Astrocyte (in vitro differentiated cells and primary cell): ENCODE measurements around the gene PRLHR. TPM values are rescaled to one million over a fixed set of nuclear protein-coding genes. Genes with fewer than 3 reads are reported as not detected.

Experiments used
- DNase-seq: peaks from one replicate; pipeline ENCODE4 v3.0.0-alpha.2; 2010; ENCODE audit warnings: low read depth
- FAIRE-seq: peaks from 2 replicates; lab custom pipeline; 2011; peaks lifted over from hg19 to GRCh38; lab: Jason Lieb, UNC
- H2AFZ ChIP-seq: 2 replicates; pipeline ENCODE4 v1.6.0; 2012; ENCODE audit warnings: low read depth, low read length, inconsistent platforms
- H3K27ac ChIP-seq: 2 replicates; pipeline ENCODE4 v1.5.1; 2011; ENCODE audit warnings: low read depth, low read length, inconsistent platforms
- H3K27me3 ChIP-seq: 2 replicates; pipeline ENCODE4 v1.6.0; 2011; ENCODE audit warnings: low read length, inconsistent platforms; ENCODE audit not compliant: insufficient read depth
- H3K36me3 ChIP-seq: 2 replicates; pipeline ENCODE4 v1.5.1; 2011; ENCODE audit warnings: low read length, inconsistent platforms; ENCODE audit not compliant: insufficient read depth
- H3K4me1 ChIP-seq: 2 replicates; pipeline ENCODE4 v1.5.1; 2011; ENCODE audit warnings: low read length, inconsistent platforms; ENCODE audit not compliant: insufficient read depth
- H3K4me2 ChIP-seq: 2 replicates; pipeline ENCODE4 v1.6.0; 2012; ENCODE audit warnings: low read length, inconsistent platforms
- H3K4me3 ChIP-seq: 2 replicates; pipeline ENCODE4 v1.5.1; 2011; ENCODE audit warnings: low read depth, mild to moderate bottlenecking, low read length, inconsistent platforms; ENCODE audit not compliant: insufficient read depth
- H3K79me2 ChIP-seq: 2 replicates; pipeline ENCODE4 v1.6.0; 2012; ENCODE audit warnings: mild to moderate bottlenecking, low read length, inconsistent platforms; ENCODE audit not compliant: insufficient read depth
- H3K9ac ChIP-seq: 2 replicates; pipeline ENCODE4 v1.6.0; 2012; ENCODE audit warnings: mild to moderate bottlenecking, low read length, inconsistent platforms
- H3K9me3 ChIP-seq: 2 replicates; pipeline ENCODE4 v1.5.1; 2012; ENCODE audit warnings: low read depth, mild to moderate bottlenecking, low read length, inconsistent platforms; ENCODE audit not compliant: insufficient read depth
- H4K20me1 ChIP-seq: 2 replicates; pipeline ENCODE4 v1.6.0; 2012; ENCODE audit warnings: low read length, inconsistent platforms; ENCODE audit not compliant: insufficient read depth
- H3K27ac Mint-ChIP-seq: one replicate; pipeline ENCODE4 v1.8.0; 2021; ENCODE audit warnings: mild to moderate bottlenecking, mixed read lengths; ENCODE audit not compliant: unreplicated experiment
- H3K27me3 Mint-ChIP-seq: one replicate; pipeline ENCODE4 v1.8.0; 2021; ENCODE audit warnings: low read depth, mixed read lengths; ENCODE audit not compliant: unreplicated experiment
- H3K36me3 Mint-ChIP-seq: one replicate; pipeline ENCODE4 v1.8.0; 2021; ENCODE audit warnings: low read depth, mixed read lengths; ENCODE audit not compliant: unreplicated experiment
- H3K4me1 Mint-ChIP-seq: one replicate; pipeline ENCODE4 v1.8.0; 2021; ENCODE audit warnings: low read depth, mixed read lengths; ENCODE audit not compliant: unreplicated experiment
- H3K4me3 Mint-ChIP-seq: one replicate; pipeline ENCODE4 v1.8.0; 2021; ENCODE audit warnings: mild to moderate bottlenecking, moderate library complexity, mixed read lengths; ENCODE audit not compliant: unreplicated experiment
- H3K9me3 Mint-ChIP-seq: one replicate; pipeline ENCODE4 v1.8.0; 2021; ENCODE audit warnings: mild to moderate bottlenecking, mixed read lengths; ENCODE audit not compliant: unreplicated experiment
- CTCF ChIP-seq: IDR thresholded peaks from 2 replicates; pipeline ENCODE4 v1.5.1; 2011; ENCODE audit warnings: low read depth, mild to moderate bottlenecking, inconsistent platforms, low read length, moderate library complexity; ENCODE audit not compliant: insufficient read depth
- EZH2 ChIP-seq: IDR thresholded peaks from 2 replicates; pipeline ENCODE4 v1.6.1; 2012; ENCODE audit warnings: mild to moderate bottlenecking, low read length, inconsistent platforms; ENCODE audit not compliant: insufficient read depth
- total RNA-seq: library from RNA; stranded (reverse); gene quantifications from 2 replicates; pipeline ENCODE4 v1.2.1, GENCODE V29; 2021

PRLHR gene
- total RNA-seq, 1 donor from 2014 or later = not detected

- peak; percentile 38 for TF ChIP-seq CTCF
- no peak for TF ChIP-seq EZH2
- no peaks in the 10 kb centered on the region for H3K79me2 ChIP-seq
- Mint-ChIP-seq H3K9me3 (no peaks in the 10 kb centered on the region), H3K27me3 (peaks cover 39% of the 10 kb centered on the region), H3K27ac (no peak overlapping the region), H3K4me1 (no peaks in the 10 kb centered on the region), H3K4me3 (no peak overlapping the region), H3K36me3 (no peaks in the 10 kb centered on the region)
- H3K27ac ChIP-seq = no peak overlapping the region
- no peak overlapping the region for H2AFZ ChIP-seq
- no peaks in the 10 kb centered on the region for H4K20me1 ChIP-seq
- no peak overlapping the region for H3K4me3 ChIP-seq
- H3K4me2 ChIP-seq = no peak overlapping the region
- no peaks in the 10 kb centered on the region for H3K36me3 ChIP-seq
- H3K27me3 ChIP-seq = no peaks in the 10 kb centered on the region
- H3K4me1 ChIP-seq = no peaks in the 10 kb centered on the region
- no peak overlapping the region for H3K9ac ChIP-seq
- FAIRE-seq = no peak
- DNase-seq = peak; percentile 18
- no peaks in the 10 kb centered on the region for H3K9me3 ChIP-seq
Measured at GRCh38 chr10:118543714-118544400, 51.6 kb downstream of the PRLHR start.

- no peaks in the 10 kb centered on the region for H3K36me3 Mint-ChIP-seq
- H3K9me3 Mint-ChIP-seq = no peaks in the 10 kb centered on the region
- no peak overlapping the region for H3K4me3 ChIP-seq
- no peak overlapping the region for H2AFZ ChIP-seq
- H3K9ac ChIP-seq = no peak overlapping the region
- H3K4me1 Mint-ChIP-seq = no peaks in the 10 kb centered on the region
- no peak overlapping the region for H3K4me3 Mint-ChIP-seq
- no peaks in the 10 kb centered on the region for H4K20me1 ChIP-seq
- H3K79me2 ChIP-seq = no peaks in the 10 kb centered on the region
- H3K27me3 ChIP-seq = no peaks in the 10 kb centered on the region
- TF ChIP-seq EZH2 (no peak), CTCF (no peak)
- H3K27me3 Mint-ChIP-seq = peaks cover 31% of the 10 kb centered on the region
- no peaks in the 10 kb centered on the region for H3K9me3 ChIP-seq
- H3K36me3 ChIP-seq = no peaks in the 10 kb centered on the region
- H3K4me2 ChIP-seq = no peak overlapping the region
- H3K4me1 ChIP-seq = no peaks in the 10 kb centered on the region
- no peak overlapping the region for H3K27ac ChIP-seq
- no peak for DNase-seq
- no peak for FAIRE-seq
- H3K27ac Mint-ChIP-seq = no peak overlapping the region
Measured at GRCh38 chr10:118542745-118543144, 52.7 kb downstream of the PRLHR start.

- H3K4me3 ChIP-seq = no peak overlapping the region
- H2AFZ ChIP-seq = no peak overlapping the region
- no peaks in the 10 kb centered on the region for H3K36me3 ChIP-seq
- Mint-ChIP-seq H3K27me3 (peaks cover 31% of the 10 kb centered on the region), H3K4me1 (no peaks in the 10 kb centered on the region), H3K27ac (no peak overlapping the region), H3K9me3 (no peaks in the 10 kb centered on the region), H3K4me3 (no peak overlapping the region), H3K36me3 (no peaks in the 10 kb centered on the region)
- TF ChIP-seq CTCF = no peak
- no peak overlapping the region for H3K27ac ChIP-seq
- no peaks in the 10 kb centered on the region for H3K79me2 ChIP-seq
- H3K4me2 ChIP-seq = no peak overlapping the region
- H3K4me1 ChIP-seq = no peaks in the 10 kb centered on the region
- no peak for FAIRE-seq
- no peaks in the 10 kb centered on the region for H3K27me3 ChIP-seq
- H3K9ac ChIP-seq = no peak overlapping the region
- DNase-seq = no peak
- no peaks in the 10 kb centered on the region for H3K9me3 ChIP-seq
- no peaks in the 10 kb centered on the region for H4K20me1 ChIP-seq
Measured at GRCh38 chr10:118542205-118542604, 53.2 kb downstream of the PRLHR start.
